HFFc6 (cell line): Measurements from ENCODE around the gene ADAM8. TPM values are rescaled to one million over a fixed set of nuclear protein-coding genes. Genes with fewer than 3 reads are reported as not detected.

Experiments used
- DNase-seq: peaks from one replicate; pipeline ENCODE4 v3.0.0-alpha.2; 2018
- H3K27ac Mint-ChIP-seq: 2 replicates; pipeline ENCODE4 v1.8.0; 2020; ENCODE audit warnings: mild to moderate bottlenecking, mixed read lengths
- H3K27me3 Mint-ChIP-seq: 2 replicates; pipeline ENCODE4 v1.8.0; 2021; ENCODE audit warnings: mild to moderate bottlenecking, moderate library complexity, mixed read lengths; ENCODE audit not compliant: insufficient read depth
- H3K36me3 Mint-ChIP-seq: 2 replicates; pipeline ENCODE4 v1.8.0; 2021; ENCODE audit warnings: low read depth, mixed read lengths
- H3K4me1 Mint-ChIP-seq: 2 replicates; pipeline ENCODE4 v1.8.0; 2020; ENCODE audit warnings: low read depth, mixed read lengths
- H3K4me3 Mint-ChIP-seq: 2 replicates; pipeline ENCODE4 v1.8.0; 2020; ENCODE audit warnings: mild to moderate bottlenecking, moderate library complexity, mixed read lengths
- H3K9me3 Mint-ChIP-seq: 2 replicates; pipeline ENCODE4 v1.8.0; 2020; ENCODE audit warnings: mild to moderate bottlenecking, mixed read lengths
- total RNA-seq, 6 experiments: library from RNA; stranded (reverse); fragmentation: NEBNext Ultra II Directional; extraction: Animal tissue kit (Norgen Biotek cat#: 25700); gene quantifications; 2 replicates in 1 of 6; 3 replicates in 5 of 6; pipeline ENCODE4 v1.2.3, GENCODE V29; 2021
- TF ChIP-seq, protein P1 (sequence below): fragments of 200-600 bp; sonication (generic); IDR thresholded peaks from 2 replicates; pipeline ENCODE4 v1.5.0; 2021; ENCODE audit warnings: antibody characterized with exemption, mild to moderate bottlenecking

Gene ADAM8
- total RNA-seq, 6 experiments from 2014 or later = 0.99 to 2.9 (median 1.2) TPM

GRCh38 chr10:133313192-133313591 is 36.5 kb upstream of the ADAM8 start:
- TF ChIP-seq, protein P1, sequence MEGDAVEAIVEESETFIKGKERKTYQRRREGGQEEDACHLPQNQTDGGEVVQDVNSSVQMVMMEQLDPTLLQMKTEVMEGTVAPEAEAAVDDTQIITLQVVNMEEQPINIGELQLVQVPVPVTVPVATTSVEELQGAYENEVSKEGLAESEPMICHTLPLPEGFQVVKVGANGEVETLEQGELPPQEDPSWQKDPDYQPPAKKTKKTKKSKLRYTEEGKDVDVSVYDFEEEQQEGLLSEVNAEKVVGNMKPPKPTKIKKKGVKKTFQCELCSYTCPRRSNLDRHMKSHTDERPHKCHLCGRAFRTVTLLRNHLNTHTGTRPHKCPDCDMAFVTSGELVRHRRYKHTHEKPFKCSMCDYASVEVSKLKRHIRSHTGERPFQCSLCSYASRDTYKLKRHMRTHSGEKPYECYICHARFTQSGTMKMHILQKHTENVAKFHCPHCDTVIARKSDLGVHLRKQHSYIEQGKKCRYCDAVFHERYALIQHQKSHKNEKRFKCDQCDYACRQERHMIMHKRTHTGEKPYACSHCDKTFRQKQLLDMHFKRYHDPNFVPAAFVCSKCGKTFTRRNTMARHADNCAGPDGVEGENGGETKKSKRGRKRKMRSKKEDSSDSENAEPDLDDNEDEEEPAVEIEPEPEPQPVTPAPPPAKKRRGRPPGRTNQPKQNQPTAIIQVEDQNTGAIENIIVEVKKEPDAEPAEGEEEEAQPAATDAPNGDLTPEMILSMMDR = no peak
- H3K27ac Mint-ChIP-seq = no peak overlapping the region
- no peaks in the 10 kb centered on the region for H3K4me1 Mint-ChIP-seq
- peaks cover 1% of the 10 kb centered on the region for H3K27me3 Mint-ChIP-seq
- no peak for DNase-seq
- H3K4me3 Mint-ChIP-seq = no peak overlapping the region
- H3K36me3 Mint-ChIP-seq = peaks cover 1% of the 10 kb centered on the region
- H3K9me3 Mint-ChIP-seq = no peaks in the 10 kb centered on the region

DNA sequence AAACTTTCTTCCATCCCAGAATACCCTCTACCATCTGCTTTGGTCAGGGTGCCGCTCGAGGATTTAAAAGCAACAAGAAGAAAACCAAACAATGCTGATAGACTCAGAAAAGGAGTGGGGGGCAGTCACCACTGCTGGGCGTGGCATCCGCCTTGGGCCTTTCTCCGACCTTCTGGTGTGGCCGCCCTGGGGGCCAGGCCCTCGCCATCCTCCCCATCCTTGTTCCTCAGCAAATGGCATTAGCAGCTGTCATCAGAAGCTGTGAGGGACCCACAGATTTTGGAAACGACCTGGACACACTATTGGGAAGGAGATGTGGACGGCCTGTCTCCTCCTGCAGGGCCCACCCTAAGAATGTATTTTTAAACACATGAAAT is 36.1 kb upstream of the ADAM8 start:
- Mint-ChIP-seq H3K36me3 (peaks cover 5% of the 10 kb centered on the region), H3K27me3 (peaks cover 4% of the 10 kb centered on the region), H3K9me3 (no peaks in the 10 kb centered on the region), H3K4me3 (no peak overlapping the region), H3K4me1 (peaks cover 4% of the 10 kb centered on the region), H3K27ac (no peak overlapping the region)
- no peak for DNase-seq
- TF ChIP-seq, protein P1 = no peak

DNA sequence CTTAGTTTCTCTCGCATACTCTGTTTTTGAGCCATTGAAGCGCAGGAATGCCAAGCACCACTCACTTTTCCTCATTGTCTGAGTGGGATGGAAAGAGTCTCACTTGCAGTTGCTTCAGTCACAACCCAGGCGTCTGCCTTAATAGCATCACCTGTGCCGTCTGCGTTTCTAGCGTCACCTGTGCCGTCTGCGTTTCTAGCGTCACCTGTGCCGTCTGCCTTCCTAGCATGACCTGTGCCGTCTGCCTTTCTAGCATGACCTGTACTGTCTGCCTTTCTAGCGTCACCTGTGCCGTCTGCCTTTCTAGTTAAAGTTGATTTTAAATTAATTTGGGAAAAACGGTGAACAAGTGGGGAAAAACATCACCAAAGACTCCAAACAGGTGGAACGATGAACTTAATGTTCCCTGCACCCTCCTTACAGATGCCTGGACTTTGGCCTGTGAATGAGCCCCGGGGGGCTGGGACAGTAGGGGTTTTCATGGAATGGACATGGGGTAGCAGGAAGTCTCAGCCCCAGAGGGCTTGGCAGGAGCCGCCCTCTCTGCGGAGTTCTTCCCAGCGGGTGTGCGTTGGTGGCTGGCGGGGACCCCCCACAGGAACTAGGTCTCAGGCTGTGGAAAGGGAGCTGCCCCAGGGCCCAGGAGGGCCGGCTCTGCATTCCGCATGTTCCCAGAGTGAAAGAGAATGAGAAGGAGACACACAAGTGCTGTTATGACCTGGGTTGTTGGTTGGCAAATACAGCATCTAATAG is 35.5 kb upstream of the ADAM8 start:
- no peak overlapping the region for H3K4me3 Mint-ChIP-seq
- no peaks in the 10 kb centered on the region for H3K9me3 Mint-ChIP-seq
- DNase-seq = no peak
- peaks cover 9% of the 10 kb centered on the region for H3K4me1 Mint-ChIP-seq
- peaks cover 5% of the 10 kb centered on the region for H3K36me3 Mint-ChIP-seq
- no peak overlapping the region for H3K27ac Mint-ChIP-seq
- peaks cover 4% of the 10 kb centered on the region for H3K27me3 Mint-ChIP-seq
- TF ChIP-seq, protein P1 = no peak

DNA sequence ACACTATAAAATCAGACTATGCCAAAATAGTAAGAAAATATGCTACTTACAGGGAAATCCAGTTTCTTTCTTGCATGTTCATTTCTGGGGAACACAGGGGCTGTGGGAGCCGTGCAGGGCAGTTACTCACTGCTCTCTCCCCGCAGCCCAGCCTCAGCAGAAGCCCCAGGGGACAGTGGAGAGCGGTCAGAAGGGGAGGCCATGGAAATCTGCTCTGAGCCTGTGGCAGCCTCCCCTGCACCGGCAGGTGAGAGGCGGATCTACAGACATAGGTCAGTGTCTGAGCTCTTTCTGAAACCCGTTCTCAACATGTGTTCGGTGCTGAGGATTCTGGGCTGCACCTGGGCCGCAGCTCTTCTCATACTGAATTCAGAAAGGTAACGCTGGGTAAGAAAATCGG is 34.9 kb upstream of the ADAM8 start:
- H3K27ac Mint-ChIP-seq = no peak overlapping the region
- H3K4me3 Mint-ChIP-seq = no peak overlapping the region
- no peak for DNase-seq
- peaks cover 5% of the 10 kb centered on the region for H3K36me3 Mint-ChIP-seq
- peaks cover 4% of the 10 kb centered on the region for H3K27me3 Mint-ChIP-seq
- H3K9me3 Mint-ChIP-seq = no peaks in the 10 kb centered on the region
- H3K4me1 Mint-ChIP-seq = peaks cover 14% of the 10 kb centered on the region
- TF ChIP-seq, protein P1 = no peak

GRCh38 chr10:133310789-133311188 is 34.1 kb upstream of the ADAM8 start:
- Mint-ChIP-seq H3K4me1 (peaks cover 14% of the 10 kb centered on the region), H3K27me3 (peaks cover 4% of the 10 kb centered on the region), H3K9me3 (no peaks in the 10 kb centered on the region), H3K27ac (no peak overlapping the region), H3K4me3 (no peak overlapping the region), H3K36me3 (peaks cover 5% of the 10 kb centered on the region)
- DNase-seq = no peak
- TF ChIP-seq, protein P1 = no peak
